ENCODE results near the gene PHTF2.

PHTF2 gene

GRCh38 chr7:77975672-77976480 is 177.3 kb downstream of the PHTF2 start:
- no peak overlapping the region for H3K9ac ChIP-seq (ENCODE audit: low read depth, low read length)
- no peaks in the 10 kb centered on the region for H4K20me1 ChIP-seq (ENCODE audit: insufficient read depth, low read length)
- DNase-seq (no peak), ATAC-seq (ENCODE audit: insufficient read depth, low read depth) (no peak)
- no peaks in the 10 kb centered on the region for H3K4me1 ChIP-seq (ENCODE audit: insufficient read depth, low read length)
- no peaks in the 10 kb centered on the region for H3K9me3 ChIP-seq (ENCODE audit: insufficient read depth, low read length, severe bottlenecking)
- H2AFZ ChIP-seq (ENCODE audit: low read depth, low read length): no peak overlapping the region
- H3K27ac ChIP-seq (ENCODE audit: low read length): no peak overlapping the region
- H3K4me2 ChIP-seq (ENCODE audit: insufficient read depth, low read length): no peak overlapping the region
- no peak overlapping the region for H3K4me3 ChIP-seq (ENCODE audit: low read depth in 1 of 2, low read length in 2 of 2)
- H3K36me3 ChIP-seq (ENCODE audit: insufficient read depth, low read length): no peaks in the 10 kb centered on the region
- no peaks in the 10 kb centered on the region for H3K27me3 ChIP-seq (ENCODE audit: insufficient read depth, low read length, poor library complexity)
- H3K79me2 ChIP-seq (ENCODE audit: insufficient read depth, low read length): no peaks in the 10 kb centered on the region
- TF ChIP-seq CTCF (IDR thresholded peaks at IDR 0.05; ENCODE audit: borderline replicate concordance, extremely low read depth, low read length, poor library complexity, severe bottlenecking) (no peak), EZH2 (IDR thresholded peaks at IDR 0.05; ENCODE audit: borderline replicate concordance, low read depth, low read length, severe bottlenecking) (no peak)

GRCh38 chr7:77979219-77979618 is 180.6 kb downstream of the PHTF2 start:
- Histone ChIP-seq H3K27ac (ENCODE audit: low read length) (no peak overlapping the region), H3K4me2 (ENCODE audit: insufficient read depth, low read length) (no peak overlapping the region), H3K4me1 (ENCODE audit: insufficient read depth, low read length) (no peaks in the 10 kb centered on the region), H4K20me1 (ENCODE audit: insufficient read depth, low read length) (no peaks in the 10 kb centered on the region), H2AFZ (ENCODE audit: low read depth, low read length) (no peak overlapping the region), H3K9me3 (ENCODE audit: insufficient read depth, low read length, severe bottlenecking) (no peaks in the 10 kb centered on the region), H3K36me3 (ENCODE audit: insufficient read depth, low read length) (no peaks in the 10 kb centered on the region), H3K27me3 (ENCODE audit: insufficient read depth, low read length, poor library complexity) (no peaks in the 10 kb centered on the region), H3K79me2 (ENCODE audit: insufficient read depth, low read length) (no peaks in the 10 kb centered on the region), H3K4me3 (ENCODE audit: low read depth in 1 of 2, low read length in 2 of 2) (no peak overlapping the region), H3K9ac (ENCODE audit: low read depth, low read length) (no peak overlapping the region)
- no peak for ATAC-seq (ENCODE audit: insufficient read depth, low read depth)
- TF ChIP-seq EZH2 (IDR thresholded peaks at IDR 0.05; ENCODE audit: borderline replicate concordance, low read depth, low read length, severe bottlenecking) (no peak), CTCF (IDR thresholded peaks at IDR 0.05; ENCODE audit: borderline replicate concordance, extremely low read depth, low read length, poor library complexity, severe bottlenecking) (no peak)
- no peak for DNase-seq

GRCh38 chr7:77980087-77980713 is 181.6 kb downstream of the PHTF2 start:
- no peaks in the 10 kb centered on the region for H3K9me3 ChIP-seq (ENCODE audit: insufficient read depth, low read length, severe bottlenecking)
- ATAC-seq (ENCODE audit: insufficient read depth, low read depth) (no peak), DNase-seq (no peak)
- no peak overlapping the region for H3K9ac ChIP-seq (ENCODE audit: low read depth, low read length)
- H2AFZ ChIP-seq (ENCODE audit: low read depth, low read length): no peak overlapping the region
- H3K27ac ChIP-seq (ENCODE audit: low read length): no peak overlapping the region
- H3K79me2 ChIP-seq (ENCODE audit: insufficient read depth, low read length): no peaks in the 10 kb centered on the region
- H3K4me1 ChIP-seq (ENCODE audit: insufficient read depth, low read length): no peaks in the 10 kb centered on the region
- no peaks in the 10 kb centered on the region for H3K27me3 ChIP-seq (ENCODE audit: insufficient read depth, low read length, poor library complexity)
- H4K20me1 ChIP-seq (ENCODE audit: insufficient read depth, low read length): no peaks in the 10 kb centered on the region
- H3K36me3 ChIP-seq (ENCODE audit: insufficient read depth, low read length): no peaks in the 10 kb centered on the region
- TF ChIP-seq EZH2 (IDR thresholded peaks at IDR 0.05; ENCODE audit: borderline replicate concordance, low read depth, low read length, severe bottlenecking) (no peak), CTCF (IDR thresholded peaks at IDR 0.05; ENCODE audit: borderline replicate concordance, extremely low read depth, low read length, poor library complexity, severe bottlenecking) (no peak)
- H3K4me2 ChIP-seq (ENCODE audit: insufficient read depth, low read length): no peak overlapping the region
- H3K4me3 ChIP-seq (ENCODE audit: low read depth in 1 of 2, low read length in 2 of 2): no peak overlapping the region

Measured in DND-41 (cell line).